ENCODE data around the gene OR2A5.

Gene OR2A5

GRCh38 chr7:144018065-144018464 is 30.7 kb upstream of the OR2A5 start:
- Histone ChIP-seq H3K9ac (ENCODE audit: low read length in 5 of 5) (no peak overlapping the region), H3K27ac (ENCODE audit: low read depth, low read length) (no peak overlapping the region), H3K9me3 (ENCODE audit: control insufficient read depth in 5 of 5, low read length in 5 of 5) (no peaks in the 10 kb centered on the region), H3K4me3 (ENCODE audit: low read depth in 1 of 5, low read length in 5 of 5) (no peak overlapping the region), H3K4me1 (ENCODE audit: control insufficient read depth in 5 of 5, insufficient read depth in 5 of 5, low read length in 5 of 5) (peaks cover 0 to 4% (median 0%) of the 10 kb centered on the region in 5 donors), H3K27me3 (ENCODE audit: control insufficient read depth in 5 of 5, insufficient read depth in 4 of 5, low read length in 5 of 5) (no peaks in the 10 kb centered on the region), H3K36me3 (ENCODE audit: control insufficient read depth in 5 of 5, insufficient read depth in 5 of 5, low read length in 5 of 5) (no peaks in the 10 kb centered on the region)

GRCh38 chr7:144019457-144019856 is 29.3 kb upstream of the OR2A5 start:
- Histone ChIP-seq H3K36me3 (ENCODE audit: control insufficient read depth in 5 of 5, insufficient read depth in 5 of 5, low read length in 5 of 5) (no peaks in the 10 kb centered on the region), H3K4me3 (ENCODE audit: low read depth in 1 of 5, low read length in 5 of 5) (no peak overlapping the region), H3K4me1 (ENCODE audit: control insufficient read depth in 5 of 5, insufficient read depth in 5 of 5, low read length in 5 of 5) (peaks cover 0 to 4% (median 0%) of the 10 kb centered on the region in 5 donors), H3K27me3 (ENCODE audit: control insufficient read depth in 5 of 5, insufficient read depth in 4 of 5, low read length in 5 of 5) (no peaks in the 10 kb centered on the region), H3K9me3 (ENCODE audit: control insufficient read depth in 5 of 5, low read length in 5 of 5) (no peaks in the 10 kb centered on the region), H3K27ac (ENCODE audit: low read depth, low read length) (no peak overlapping the region), H3K9ac (ENCODE audit: low read length in 5 of 5) (no peak overlapping the region)

GRCh38 chr7:144020340-144020739 is 28.4 kb upstream of the OR2A5 start:
- no peaks in the 10 kb centered on the region for H3K36me3 ChIP-seq (ENCODE audit: control insufficient read depth in 5 of 5, insufficient read depth in 5 of 5, low read length in 5 of 5)
- peaks cover 0 to 4% (median 0%) of the 10 kb centered on the region in 5 donors for H3K4me1 ChIP-seq (ENCODE audit: control insufficient read depth in 5 of 5, insufficient read depth in 5 of 5, low read length in 5 of 5)
- no peaks in the 10 kb centered on the region for H3K9me3 ChIP-seq (ENCODE audit: control insufficient read depth in 5 of 5, low read length in 5 of 5)
- no peaks in the 10 kb centered on the region for H3K27me3 ChIP-seq (ENCODE audit: control insufficient read depth in 5 of 5, insufficient read depth in 4 of 5, low read length in 5 of 5)
- no peak overlapping the region for H3K9ac ChIP-seq (ENCODE audit: low read length in 5 of 5)
- no peak overlapping the region for H3K27ac ChIP-seq (ENCODE audit: low read depth, low read length)
- H3K4me3 ChIP-seq (ENCODE audit: low read depth in 1 of 5, low read length in 5 of 5) = no peak overlapping the region

GRCh38 chr7:144022169-144022568 is 26.6 kb upstream of the OR2A5 start:
- Histone ChIP-seq H3K36me3 (ENCODE audit: control insufficient read depth in 5 of 5, insufficient read depth in 5 of 5, low read length in 5 of 5) (no peaks in the 10 kb centered on the region), H3K27me3 (ENCODE audit: control insufficient read depth in 5 of 5, insufficient read depth in 4 of 5, low read length in 5 of 5) (no peaks in the 10 kb centered on the region), H3K27ac (ENCODE audit: low read depth, low read length) (no peak overlapping the region), H3K4me3 (ENCODE audit: low read depth in 1 of 5, low read length in 5 of 5) (no peak overlapping the region), H3K4me1 (ENCODE audit: control insufficient read depth in 5 of 5, insufficient read depth in 5 of 5, low read length in 5 of 5) (peaks cover 0 to 4% (median 0%) of the 10 kb centered on the region in 5 donors), H3K9ac (ENCODE audit: low read length in 5 of 5) (no peak overlapping the region), H3K9me3 (ENCODE audit: control insufficient read depth in 5 of 5, low read length in 5 of 5) (no peaks in the 10 kb centered on the region)

- Histone ChIP-seq H3K27me3 (ENCODE audit: control insufficient read depth in 5 of 5, insufficient read depth in 4 of 5, low read length in 5 of 5) (no peaks in the 10 kb centered on the region), H3K27ac (ENCODE audit: low read depth, low read length) (no peak overlapping the region), H3K36me3 (ENCODE audit: control insufficient read depth in 5 of 5, insufficient read depth in 5 of 5, low read length in 5 of 5) (no peaks in the 10 kb centered on the region)
Measured at GRCh38 chr7:144023171-144023827, 25.4 kb upstream of the OR2A5 start.

GRCh38 chr7:144024213-144024612 is 24.5 kb upstream of the OR2A5 start:
- H3K27me3 ChIP-seq (ENCODE audit: control insufficient read depth in 5 of 5, insufficient read depth in 4 of 5, low read length in 5 of 5) = no peaks in the 10 kb centered on the region
- no peaks in the 10 kb centered on the region for H3K36me3 ChIP-seq (ENCODE audit: control insufficient read depth in 5 of 5, insufficient read depth in 5 of 5, low read length in 5 of 5)
- H3K9ac ChIP-seq (ENCODE audit: low read length in 5 of 5) = no peak overlapping the region
- peaks cover 0 to 4% (median 0%) of the 10 kb centered on the region in 5 donors for H3K4me1 ChIP-seq (ENCODE audit: control insufficient read depth in 5 of 5, insufficient read depth in 5 of 5, low read length in 5 of 5)
- no peak overlapping the region for H3K4me3 ChIP-seq (ENCODE audit: low read depth in 1 of 5, low read length in 5 of 5)
- no peaks in the 10 kb centered on the region for H3K9me3 ChIP-seq (ENCODE audit: control insufficient read depth in 5 of 5, low read length in 5 of 5)
- H3K27ac ChIP-seq (ENCODE audit: low read depth, low read length) = no peak overlapping the region

More at GRCh38 chr7:144023171-144023827, 25.4 kb upstream of the OR2A5 start:
- no peaks in the 10 kb centered on the region for H3K9me3 ChIP-seq (ENCODE audit: control insufficient read depth in 5 of 5, low read length in 5 of 5)
- H3K9ac ChIP-seq (ENCODE audit: low read length in 5 of 5) = no peak overlapping the region
- peaks cover 0 to 4% (median 0%) of the 10 kb centered on the region in 5 donors for H3K4me1 ChIP-seq (ENCODE audit: control insufficient read depth in 5 of 5, insufficient read depth in 5 of 5, low read length in 5 of 5)
- H3K4me3 ChIP-seq (ENCODE audit: low read depth in 1 of 5, low read length in 5 of 5) = no peak overlapping the region

GRCh38 chr7:144026203-144026883 is 22.4 kb upstream of the OR2A5 start:
- no peak overlapping the region for H3K4me3 ChIP-seq (ENCODE audit: low read depth in 1 of 5, low read length in 5 of 5)
- H3K4me1 ChIP-seq (ENCODE audit: control insufficient read depth in 5 of 5, insufficient read depth in 5 of 5, low read length in 5 of 5) = no peaks in the 10 kb centered on the region
- H3K36me3 ChIP-seq (ENCODE audit: control insufficient read depth in 5 of 5, insufficient read depth in 5 of 5, low read length in 5 of 5) = no peaks in the 10 kb centered on the region
- H3K27ac ChIP-seq (ENCODE audit: low read depth, low read length) = no peak overlapping the region
- no peak overlapping the region for H3K9ac ChIP-seq (ENCODE audit: low read length in 5 of 5)
- H3K27me3 ChIP-seq (ENCODE audit: control insufficient read depth in 5 of 5, insufficient read depth in 4 of 5, low read length in 5 of 5) = no peaks in the 10 kb centered on the region
- H3K9me3 ChIP-seq (ENCODE audit: control insufficient read depth in 5 of 5, low read length in 5 of 5) = no peaks in the 10 kb centered on the region

- Histone ChIP-seq H3K9me3 (ENCODE audit: control insufficient read depth in 5 of 5, low read length in 5 of 5) (no peaks in the 10 kb centered on the region), H3K4me3 (ENCODE audit: low read depth in 1 of 5, low read length in 5 of 5) (no peak overlapping the region), H3K4me1 (ENCODE audit: control insufficient read depth in 5 of 5, insufficient read depth in 5 of 5, low read length in 5 of 5) (no peaks in the 10 kb centered on the region), H3K27me3 (ENCODE audit: control insufficient read depth in 5 of 5, insufficient read depth in 4 of 5, low read length in 5 of 5) (no peaks in the 10 kb centered on the region), H3K36me3 (ENCODE audit: control insufficient read depth in 5 of 5, insufficient read depth in 5 of 5, low read length in 5 of 5) (no peaks in the 10 kb centered on the region), H3K9ac (ENCODE audit: low read length in 5 of 5) (no peak overlapping the region), H3K27ac (ENCODE audit: low read depth, low read length) (no peak overlapping the region)
Measured at GRCh38 chr7:144027070-144027469, 21.7 kb upstream of the OR2A5 start.

GRCh38 chr7:144027974-144028373 is 20.8 kb upstream of the OR2A5 start:
- no peak overlapping the region for H3K4me3 ChIP-seq (ENCODE audit: low read depth in 1 of 5, low read length in 5 of 5)
- no peak overlapping the region for H3K27ac ChIP-seq (ENCODE audit: low read depth, low read length)
- no peaks in the 10 kb centered on the region for H3K27me3 ChIP-seq (ENCODE audit: control insufficient read depth in 5 of 5, insufficient read depth in 4 of 5, low read length in 5 of 5)
- H3K4me1 ChIP-seq (ENCODE audit: control insufficient read depth in 5 of 5, insufficient read depth in 5 of 5, low read length in 5 of 5) = no peaks in the 10 kb centered on the region
- H3K9ac ChIP-seq (ENCODE audit: low read length in 5 of 5) = no peak overlapping the region
- H3K9me3 ChIP-seq (ENCODE audit: control insufficient read depth in 5 of 5, low read length in 5 of 5) = no peaks in the 10 kb centered on the region
- H3K36me3 ChIP-seq (ENCODE audit: control insufficient read depth in 5 of 5, insufficient read depth in 5 of 5, low read length in 5 of 5) = no peaks in the 10 kb centered on the region

GRCh38 chr7:144028547-144028946 is 20.2 kb upstream of the OR2A5 start:
- Histone ChIP-seq H3K9me3 (ENCODE audit: control insufficient read depth in 5 of 5, low read length in 5 of 5) (no peaks in the 10 kb centered on the region), H3K4me3 (ENCODE audit: low read depth in 1 of 5, low read length in 5 of 5) (no peak overlapping the region), H3K27me3 (ENCODE audit: control insufficient read depth in 5 of 5, insufficient read depth in 4 of 5, low read length in 5 of 5) (no peaks in the 10 kb centered on the region), H3K4me1 (ENCODE audit: control insufficient read depth in 5 of 5, insufficient read depth in 5 of 5, low read length in 5 of 5) (no peaks in the 10 kb centered on the region), H3K36me3 (ENCODE audit: control insufficient read depth in 5 of 5, insufficient read depth in 5 of 5, low read length in 5 of 5) (no peaks in the 10 kb centered on the region), H3K27ac (ENCODE audit: low read depth, low read length) (no peak overlapping the region), H3K9ac (ENCODE audit: low read length in 5 of 5) (no peak overlapping the region)

Data from subcutaneous abdominal adipose tissue (tissue), 5 donors.